ENCODE results near the gene KRTAP5-5. TPM values are rescaled to one million over a fixed set of nuclear protein-coding genes. Genes with fewer than 3 reads are reported as not detected.
"Not testable (repeated sequence)": the region's sequence is repeated elsewhere in the genome, so short reads cannot be mapped to it uniquely, and the experiment has no call there.

Gene KRTAP5-5
- total RNA-seq, 1 experiment from 2014 or later, result not detected

DNA sequence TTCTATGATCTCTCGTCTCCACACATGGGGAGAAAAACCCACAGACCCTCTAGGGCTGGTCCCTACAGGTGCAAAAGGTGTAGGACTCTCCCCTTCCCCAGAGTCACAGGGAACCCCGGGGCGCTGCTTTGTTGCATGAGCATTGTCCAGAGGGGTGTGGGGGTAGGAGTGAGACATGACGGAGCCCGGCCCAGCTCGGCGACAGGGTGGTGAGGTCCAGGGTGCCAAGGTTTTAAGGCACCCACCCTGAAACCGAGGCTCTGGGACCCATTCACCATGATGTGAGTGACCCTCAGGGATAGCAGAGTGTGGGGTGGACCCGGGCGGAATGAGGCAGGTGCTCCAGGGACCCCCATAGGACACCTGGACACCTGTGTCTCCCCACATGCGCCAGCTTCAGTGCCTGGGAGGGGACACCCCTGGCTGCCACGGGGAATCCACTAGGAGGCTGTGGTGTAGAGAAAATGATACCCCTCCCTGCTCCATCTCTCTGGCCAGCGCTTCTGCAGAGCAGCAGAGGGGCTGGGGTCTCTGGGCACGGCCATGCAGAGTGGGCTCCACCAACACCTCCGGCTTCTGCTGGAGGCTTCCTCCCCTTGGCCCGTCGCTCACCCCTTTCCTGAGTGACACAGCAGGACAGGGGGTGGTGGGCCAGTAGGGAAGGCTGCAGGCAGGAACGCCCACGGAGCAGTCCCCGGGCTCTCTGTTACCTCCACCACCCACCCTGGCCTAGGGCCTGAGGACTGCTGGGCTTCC is 15.2 kb downstream of the KRTAP5-5 start:
- no peaks in the 10 kb centered on the region for H3K27me3 ChIP-seq (replicated peaks; ENCODE audit: control insufficient read depth, insufficient read depth, low read length)
- Mint-ChIP-seq H3K4me3 (ENCODE audit: unreplicated experiment) (no peak overlapping the region), H3K27me3 (ENCODE audit: insufficient read depth, unreplicated experiment) (no peaks in the 10 kb centered on the region), H3K9me3 (ENCODE audit: unreplicated experiment) (no peaks in the 10 kb centered on the region), H3K27ac (ENCODE audit: unreplicated experiment) (no peak overlapping the region), H3K36me3 (ENCODE audit: insufficient read depth, unreplicated experiment) (no peaks in the 10 kb centered on the region), H3K4me1 (ENCODE audit: low read depth, unreplicated experiment) (no peaks in the 10 kb centered on the region)
- intact Hi-C loops (cut with micrococcal nuclease; ENCODE audit: unreplicated experiment), result no loop called here
- no peaks in the 10 kb centered on the region for H3K36me3 ChIP-seq (ENCODE audit: control insufficient read depth, insufficient read depth, low read length)
- BruUV-seq (replicated peaks), result no TSS peak
- peak in 1 of 2 experiments; percentile 29 for DNase-seq
- no peaks in the 10 kb centered on the region for H3K4me1 ChIP-seq
- H3K9me3 ChIP-seq, result no peaks in the 10 kb centered on the region
- CTCF ChIA-PET, result no interaction called here
- POLR2A ChIA-PET, result interaction anchor here (0.6 kb wide), 1 partner anchor 489 kb away, joined by 4 read pairs; no protein-coding TSS in a partner anchor
- TF ChIP-seq CTCF (IDR thresholded peaks at IDR 0.05; ENCODE audit: insufficient read depth in 1 of 2, low read depth in 1 of 2, low read length in 1 of 2, severe bottlenecking in 1 of 2, unreplicated experiment in 1 of 2), result no peak
- no peak overlapping the region for H3K4me3 ChIP-seq (ENCODE audit: low read depth, low read length)

DNA sequence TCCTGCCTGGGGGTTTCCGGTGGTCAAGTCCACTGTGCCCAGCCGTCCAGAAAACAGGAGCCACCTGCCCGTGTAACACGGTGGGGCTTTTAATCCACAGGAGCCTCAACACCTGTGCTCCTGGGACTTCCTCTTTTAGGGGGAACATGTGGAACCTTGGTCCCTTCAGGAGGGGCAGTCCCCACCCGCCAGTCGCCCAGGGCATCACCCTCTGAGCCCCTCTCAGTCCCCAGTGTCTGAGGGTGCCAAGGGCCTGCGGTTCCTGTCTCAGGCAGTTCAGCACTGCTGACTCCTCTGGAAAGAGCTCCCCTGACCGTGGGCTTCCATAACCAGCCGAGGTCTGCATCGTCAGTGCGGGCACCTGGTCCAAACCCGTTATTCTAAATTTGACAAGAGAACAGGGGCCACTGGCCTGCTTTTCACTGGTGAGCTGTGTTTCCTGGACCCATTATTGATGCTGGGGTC is 15.8 kb downstream of the KRTAP5-5 start:
- Histone ChIP-seq H3K9me3 (no peaks in the 10 kb centered on the region), H3K36me3 (ENCODE audit: control insufficient read depth, insufficient read depth, low read length) (no peaks in the 10 kb centered on the region), H3K27me3 (replicated peaks; ENCODE audit: control insufficient read depth, insufficient read depth, low read length) (no peaks in the 10 kb centered on the region), H3K4me1 (no peaks in the 10 kb centered on the region; the same call in 1 of the 2 replicates), H3K4me3 (ENCODE audit: low read depth, low read length) (no peak overlapping the region)
- Mint-ChIP-seq H3K27ac (ENCODE audit: unreplicated experiment) (no peak overlapping the region), H3K9me3 (ENCODE audit: unreplicated experiment) (no peaks in the 10 kb centered on the region), H3K27me3 (ENCODE audit: insufficient read depth, unreplicated experiment) (no peaks in the 10 kb centered on the region), H3K4me1 (ENCODE audit: low read depth, unreplicated experiment) (no peaks in the 10 kb centered on the region), H3K4me3 (ENCODE audit: unreplicated experiment) (no peak overlapping the region), H3K36me3 (ENCODE audit: insufficient read depth, unreplicated experiment) (no peaks in the 10 kb centered on the region)
- ChIA-PET POLR2A (no interaction called here), CTCF (no interaction called here)
- peak in 1 of 2 experiments; percentile 18 for DNase-seq
- intact Hi-C loops (cut with micrococcal nuclease; ENCODE audit: unreplicated experiment), result no loop called here
- BruUV-seq (replicated peaks), result no TSS peak
- TF ChIP-seq CTCF (IDR thresholded peaks at IDR 0.05; ENCODE audit: insufficient read depth in 1 of 2, low read depth in 1 of 2, low read length in 1 of 2, severe bottlenecking in 1 of 2, unreplicated experiment in 1 of 2), result no peak

DNA sequence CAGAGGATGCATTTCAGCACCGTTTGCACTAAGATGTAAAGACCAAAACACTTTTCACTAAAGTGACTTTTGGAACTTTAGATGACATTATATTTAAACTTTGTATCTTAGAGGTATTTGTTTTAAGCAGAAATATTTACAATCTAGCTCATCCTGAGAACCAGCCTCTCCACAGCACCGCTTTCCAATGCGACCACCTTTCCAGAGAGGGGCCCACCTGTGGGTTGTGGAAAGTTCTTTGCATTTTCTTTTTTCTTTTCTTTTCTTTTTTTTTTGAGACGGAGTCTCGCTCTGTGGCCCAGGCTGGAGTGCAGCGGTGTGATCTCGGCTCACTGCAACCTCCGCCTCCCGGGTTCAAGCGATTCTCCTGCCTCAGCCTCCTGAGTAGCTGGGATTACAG is 17.0 kb downstream of the KRTAP5-5 start:
- H3K27ac Mint-ChIP-seq (ENCODE audit: unreplicated experiment); H3K4me1 ChIP-seq; H3K4me3 Mint-ChIP-seq (ENCODE audit: unreplicated experiment); H3K36me3 Mint-ChIP-seq (ENCODE audit: insufficient read depth, unreplicated experiment); H3K27me3 ChIP-seq (replicated peaks; ENCODE audit: control insufficient read depth, insufficient read depth, low read length); H3K36me3 ChIP-seq (ENCODE audit: control insufficient read depth, insufficient read depth, low read length); H3K4me1 Mint-ChIP-seq (ENCODE audit: low read depth, unreplicated experiment); H3K9me3 ChIP-seq; H3K9me3 Mint-ChIP-seq (ENCODE audit: unreplicated experiment); H3K27me3 Mint-ChIP-seq (ENCODE audit: insufficient read depth, unreplicated experiment); H3K4me3 ChIP-seq (ENCODE audit: low read depth, low read length); DNase-seq; BruUV-seq (replicated peaks); intact Hi-C loops (cut with micrococcal nuclease; ENCODE audit: unreplicated experiment): not testable (repeated sequence)
- CTCF ChIA-PET, result interaction anchor here (0.6 to 0.7 kb wide), 5 partner anchors 8 to 506 kb away, joined by 3 to 6 read pairs (median 3); no protein-coding TSS in a partner anchor
- POLR2A ChIA-PET, result interaction anchor here (0.6 kb wide), 1 partner anchor 74 kb away, joined by 3 read pairs; no protein-coding TSS in a partner anchor
